ENCODE data around the gene DLL3. TPM values are rescaled to one million over a fixed set of nuclear protein-coding genes. Genes with fewer than 3 reads are reported as not detected.
A peak's percentile ranks its signal among the peaks of the same experiment; 100 is the strongest.

Gene DLL3
- total RNA-seq, 2 donors from 2014 or later: 2.0 to 4.3 TPM

DNA sequence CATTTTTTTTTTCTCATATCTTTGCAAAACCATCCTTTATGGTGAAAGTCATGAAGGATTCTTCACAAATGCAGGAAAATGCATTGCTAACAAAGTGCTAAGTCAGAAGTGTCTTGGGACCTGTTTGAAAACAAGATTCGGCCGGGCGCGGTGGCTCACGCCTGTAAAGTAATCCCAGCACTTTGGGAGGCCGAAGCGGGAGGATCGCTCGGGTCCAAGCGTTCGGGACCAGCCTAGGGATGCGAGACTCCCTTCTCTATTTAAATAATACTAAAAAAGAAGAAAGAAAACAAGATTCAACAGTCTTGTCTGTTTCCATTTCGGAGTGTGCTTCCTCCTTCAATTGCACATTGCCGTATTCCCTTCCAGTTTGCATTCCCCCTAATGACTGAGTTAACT is 33.1 kb downstream of the DLL3 start:
- no peaks in the 10 kb centered on the region for H3K9me3 Mint-ChIP-seq
- peaks cover 7% of the 10 kb centered on the region for H3K27me3 Mint-ChIP-seq (ENCODE audit: insufficient read depth)
- peak overlapping the region; percentile 80 for H3K27ac Mint-ChIP-seq
- H3K4me3 ChIP-seq (ENCODE audit: low read length): peak overlapping the region; percentile 98
- DNase-seq: no peak
- H3K36me3 ChIP-seq (ENCODE audit: control insufficient read depth, insufficient read depth, low read length): no peaks in the 10 kb centered on the region
- peaks cover 6% of the 10 kb centered on the region for H3K4me1 Mint-ChIP-seq
- peaks cover 7% of the 10 kb centered on the region for H3K9me3 ChIP-seq (ENCODE audit: control insufficient read depth, low read length)
- no peak overlapping the region for H3K27ac ChIP-seq (ENCODE audit: low read depth, low read length)
- no peaks in the 10 kb centered on the region for H3K4me1 ChIP-seq (ENCODE audit: control insufficient read depth, insufficient read depth, low read length)
- H3K36me3 Mint-ChIP-seq (ENCODE audit: low read depth): peaks cover 4% of the 10 kb centered on the region
- TF ChIP-seq, protein P1, sequence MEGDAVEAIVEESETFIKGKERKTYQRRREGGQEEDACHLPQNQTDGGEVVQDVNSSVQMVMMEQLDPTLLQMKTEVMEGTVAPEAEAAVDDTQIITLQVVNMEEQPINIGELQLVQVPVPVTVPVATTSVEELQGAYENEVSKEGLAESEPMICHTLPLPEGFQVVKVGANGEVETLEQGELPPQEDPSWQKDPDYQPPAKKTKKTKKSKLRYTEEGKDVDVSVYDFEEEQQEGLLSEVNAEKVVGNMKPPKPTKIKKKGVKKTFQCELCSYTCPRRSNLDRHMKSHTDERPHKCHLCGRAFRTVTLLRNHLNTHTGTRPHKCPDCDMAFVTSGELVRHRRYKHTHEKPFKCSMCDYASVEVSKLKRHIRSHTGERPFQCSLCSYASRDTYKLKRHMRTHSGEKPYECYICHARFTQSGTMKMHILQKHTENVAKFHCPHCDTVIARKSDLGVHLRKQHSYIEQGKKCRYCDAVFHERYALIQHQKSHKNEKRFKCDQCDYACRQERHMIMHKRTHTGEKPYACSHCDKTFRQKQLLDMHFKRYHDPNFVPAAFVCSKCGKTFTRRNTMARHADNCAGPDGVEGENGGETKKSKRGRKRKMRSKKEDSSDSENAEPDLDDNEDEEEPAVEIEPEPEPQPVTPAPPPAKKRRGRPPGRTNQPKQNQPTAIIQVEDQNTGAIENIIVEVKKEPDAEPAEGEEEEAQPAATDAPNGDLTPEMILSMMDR (conservative IDR thresholded peaks at IDR 0.05): no peak
- H3K9ac ChIP-seq (ENCODE audit: extremely low read depth, low read length, poor library complexity, severe bottlenecking): peak overlapping the region; percentile 75
- 44 to 46% methylated on average over 9 to 14 of the region's 14 CpGs for WGBS, 2 experiments (ENCODE audit: insufficient coverage in 1 of 2, insufficient read length in 1 of 2)
- H3K4me3 Mint-ChIP-seq: peak overlapping the region; percentile 79
- H3K27me3 ChIP-seq (ENCODE audit: control insufficient read depth, insufficient read depth, low read length, poor library complexity, severe bottlenecking): no peaks in the 10 kb centered on the region

DNA sequence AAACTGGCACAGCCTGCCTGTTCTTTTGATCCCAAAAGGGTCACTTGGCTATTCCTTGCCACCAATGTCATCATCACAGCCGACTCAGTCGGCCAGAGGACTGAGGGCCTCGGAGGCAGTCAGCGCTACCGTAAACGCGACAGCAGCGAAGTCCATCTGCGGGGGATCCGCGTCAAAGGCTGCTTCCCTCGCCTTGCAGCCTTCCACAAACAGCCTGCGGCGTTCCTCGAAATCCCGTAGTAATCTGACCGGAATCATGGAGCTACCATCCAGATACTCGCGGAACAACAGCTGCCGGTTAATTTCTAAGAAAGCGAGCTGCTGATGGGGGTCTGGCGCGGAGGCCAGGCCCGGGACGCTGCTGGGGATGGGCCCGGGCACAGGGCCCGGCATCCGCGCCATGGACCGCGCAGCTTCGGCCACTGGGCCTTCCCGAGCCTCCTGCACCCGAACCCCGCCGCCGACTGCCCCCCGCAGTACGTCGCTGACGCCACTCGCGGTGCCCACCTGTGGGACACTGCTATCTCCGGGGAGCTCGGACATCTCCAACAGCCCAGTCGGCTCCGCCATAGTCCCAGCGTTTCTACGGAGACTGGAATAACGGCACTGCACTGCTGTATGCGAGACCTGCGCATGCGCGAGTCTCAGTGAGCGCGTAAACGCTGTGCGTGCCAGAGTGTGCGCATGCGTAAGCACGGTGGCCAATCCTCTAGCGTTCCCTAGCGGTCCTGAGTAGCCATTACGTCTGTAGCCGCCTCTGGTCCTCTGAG is 33.7 kb downstream of the DLL3 start, which contains the start of gene EID2B:
Gene EID2B, minus strand, starts transcription at position 620 of the 770 bp plus-strand sequence. Its CDS starts 50 bp downstream, at position 570.
- Histone ChIP-seq H3K27ac (ENCODE audit: low read depth, low read length) (peak within 1 kb of the TSS; percentile 56), H3K9me3 (ENCODE audit: control insufficient read depth, low read length) (peaks cover 7% of the 10 kb centered on the region)
- TF ChIP-seq, protein P1 (conservative IDR thresholded peaks at IDR 0.05): peak; percentile 92

DNA sequence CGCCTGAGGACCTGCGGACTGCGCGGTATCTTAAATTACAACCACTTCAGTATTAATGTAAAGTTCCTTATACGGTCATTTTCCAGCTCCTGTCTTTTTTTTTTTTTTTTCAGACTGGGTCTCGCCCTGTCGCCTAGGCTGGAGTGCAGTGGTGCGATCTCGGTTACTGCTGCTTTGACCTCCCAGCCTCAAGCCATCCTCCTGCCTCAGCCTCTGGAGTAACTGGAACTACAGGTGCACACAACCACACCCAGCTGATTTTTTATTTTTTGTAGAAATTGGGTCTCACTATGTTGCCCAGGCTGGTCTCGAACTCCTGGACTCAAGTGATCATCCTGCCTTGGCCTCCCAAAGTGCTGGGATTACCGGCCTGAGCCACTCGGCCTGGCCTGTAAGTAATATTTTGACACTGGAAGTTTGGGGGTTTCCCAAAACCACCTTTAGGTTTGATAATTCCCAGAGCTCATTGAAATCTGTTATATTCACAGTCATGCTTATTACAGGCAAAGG is 34.3 kb downstream of the DLL3 start:
- Histone ChIP-seq H3K36me3 (ENCODE audit: control insufficient read depth, insufficient read depth, low read length) (peaks cover under 1% of the 10 kb centered on the region), H3K4me1 (ENCODE audit: control insufficient read depth, insufficient read depth, low read length) (no peaks in the 10 kb centered on the region), H3K27me3 (ENCODE audit: control insufficient read depth, insufficient read depth, low read length, poor library complexity, severe bottlenecking) (no peaks in the 10 kb centered on the region), H3K4me3 (ENCODE audit: low read length) (no peak overlapping the region), H3K9me3 (ENCODE audit: control insufficient read depth, low read length) (peaks cover 7% of the 10 kb centered on the region), H3K27ac (ENCODE audit: low read depth, low read length) (no peak overlapping the region), H3K9ac (ENCODE audit: extremely low read depth, low read length, poor library complexity, severe bottlenecking) (no peak overlapping the region)
- Mint-ChIP-seq H3K27ac (no peak overlapping the region), H3K4me1 (peaks cover 6% of the 10 kb centered on the region), H3K4me3 (peak overlapping the region; percentile 79), H3K9me3 (no peaks in the 10 kb centered on the region), H3K36me3 (ENCODE audit: low read depth) (peaks cover 4% of the 10 kb centered on the region), H3K27me3 (ENCODE audit: insufficient read depth) (peaks cover 7% of the 10 kb centered on the region)
- TF ChIP-seq, protein P1 (conservative IDR thresholded peaks at IDR 0.05): no peak
- no peak for DNase-seq
- WGBS, 2 experiments (ENCODE audit: insufficient coverage in 1 of 2, insufficient read length in 1 of 2): 8 to 37% methylated on average over 4 to 12 of the region's 12 CpGs

More for the DNA sequence above, 33.7 kb downstream of the DLL3 start, which contains the start of gene EID2B:
- H3K4me3 ChIP-seq (ENCODE audit: low read length): peak within 1 kb of the TSS; percentile 98
- 0% methylated on average over 44 to 65 of the region's 65 CpGs for WGBS, 2 experiments (ENCODE audit: insufficient coverage in 1 of 2, insufficient read length in 1 of 2)
- H3K9me3 Mint-ChIP-seq: no peaks in the 10 kb centered on the region
- DNase-seq: peak; percentile 97
- no peaks in the 10 kb centered on the region for H3K27me3 ChIP-seq (ENCODE audit: control insufficient read depth, insufficient read depth, low read length, poor library complexity, severe bottlenecking)
- no peaks in the 10 kb centered on the region for H3K4me1 ChIP-seq (ENCODE audit: control insufficient read depth, insufficient read depth, low read length)
- peak within 1 kb of the TSS; percentile 75 for H3K9ac ChIP-seq (ENCODE audit: extremely low read depth, low read length, poor library complexity, severe bottlenecking)
- H3K4me1 Mint-ChIP-seq: peaks cover 6% of the 10 kb centered on the region
- H3K36me3 ChIP-seq (ENCODE audit: control insufficient read depth, insufficient read depth, low read length): no peaks in the 10 kb centered on the region
- H3K27me3 Mint-ChIP-seq (ENCODE audit: insufficient read depth): peaks cover 7% of the 10 kb centered on the region
- H3K4me3 Mint-ChIP-seq: peak within 1 kb of the TSS; percentile 79
- H3K27ac Mint-ChIP-seq: peak within 1 kb of the TSS; percentile 80
- peaks cover 4% of the 10 kb centered on the region for H3K36me3 Mint-ChIP-seq (ENCODE audit: low read depth)
